ENCODE results near the gene SLC1A2. TPM values are rescaled to one million over a fixed set of nuclear protein-coding genes. Genes with fewer than 3 reads are reported as not detected.

SLC1A2 gene
- total RNA-seq, 1 experiment from 2014 or later, result 0.50 TPM

GRCh38 chr11:35362521-35362980 is 56.8 kb downstream of the SLC1A2 start (continued):
- TF ChIP-seq, protein P1, sequence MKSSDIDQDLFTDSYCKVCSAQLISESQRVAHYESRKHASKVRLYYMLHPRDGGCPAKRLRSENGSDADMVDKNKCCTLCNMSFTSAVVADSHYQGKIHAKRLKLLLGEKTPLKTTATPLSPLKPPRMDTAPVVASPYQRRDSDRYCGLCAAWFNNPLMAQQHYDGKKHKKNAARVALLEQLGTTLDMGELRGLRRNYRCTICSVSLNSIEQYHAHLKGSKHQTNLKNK (CRISPR knock-in tag; IDR thresholded peaks at IDR 0.05), result no peak

DNA sequence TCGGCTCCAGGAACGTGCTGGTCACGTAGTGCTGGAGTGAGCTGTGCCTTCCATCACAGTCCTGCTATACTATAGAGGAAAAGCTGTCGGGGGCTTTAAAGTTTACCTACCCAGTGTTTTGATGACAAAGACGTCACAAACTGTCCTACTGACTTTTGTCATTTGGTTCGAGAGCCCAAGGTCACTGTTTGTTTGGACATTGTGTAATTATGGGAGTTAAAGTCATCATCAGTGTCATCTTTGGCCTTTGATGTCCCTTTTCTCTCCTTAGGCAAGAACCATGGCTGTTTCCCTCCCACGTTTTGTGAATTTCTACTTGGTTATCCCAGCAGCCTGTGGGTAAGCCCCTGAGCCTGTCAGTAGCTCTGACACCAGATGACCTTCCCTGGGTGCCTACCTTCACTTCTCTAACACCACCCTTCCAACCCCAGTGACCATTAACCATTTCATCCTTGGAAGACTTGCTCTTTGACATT is 59.3 kb downstream of the SLC1A2 start:
- 0 out of 2 replicates have a peak, but pooled peaks cover 7% of the 10 kb centered on the region for H3K4me1 Mint-ChIP-seq
- POLR2A ChIA-PET, result no interaction called here
- H3K9me3 Mint-ChIP-seq, result no peaks in the 10 kb centered on the region
- H3K27me3 Mint-ChIP-seq (ENCODE audit: low read depth), result peaks cover 9% of the 10 kb centered on the region
- no peak for TF ChIP-seq USF1 (CRISPR knock-in tag; IDR thresholded peaks at IDR 0.05)
- TF ChIP-seq MXD4 (CRISPR knock-in tag; IDR thresholded peaks at IDR 0.05; ENCODE audit: borderline replicate concordance), result no peak
- no peak for TF ChIP-seq HMGXB4 (CRISPR knock-in tag; IDR thresholded peaks at IDR 0.05)
- TF ChIP-seq NR1H2 (CRISPR knock-in tag; IDR thresholded peaks at IDR 0.05), result no peak
- peak; percentile 91 for TF ChIP-seq GABPB1 (CRISPR knock-in tag; IDR thresholded peaks at IDR 0.05)
- TF ChIP-seq JUN (CRISPR knock-in tag; IDR thresholded peaks at IDR 0.05), result no peak
- TF ChIP-seq E2F4 (CRISPR knock-in tag; IDR thresholded peaks at IDR 0.05; ENCODE audit: borderline replicate concordance, low read depth), result no peak
- ATAC-seq, result no peak
- no peaks in the 10 kb centered on the region for H3K36me3 Mint-ChIP-seq
- CTCF ChIA-PET, result no interaction called here
- no peak overlapping the region for H3K4me3 Mint-ChIP-seq
- DNase-seq (ENCODE audit: low spot score), result no peak
- H3K27ac Mint-ChIP-seq, result no peak overlapping the region

DNA sequence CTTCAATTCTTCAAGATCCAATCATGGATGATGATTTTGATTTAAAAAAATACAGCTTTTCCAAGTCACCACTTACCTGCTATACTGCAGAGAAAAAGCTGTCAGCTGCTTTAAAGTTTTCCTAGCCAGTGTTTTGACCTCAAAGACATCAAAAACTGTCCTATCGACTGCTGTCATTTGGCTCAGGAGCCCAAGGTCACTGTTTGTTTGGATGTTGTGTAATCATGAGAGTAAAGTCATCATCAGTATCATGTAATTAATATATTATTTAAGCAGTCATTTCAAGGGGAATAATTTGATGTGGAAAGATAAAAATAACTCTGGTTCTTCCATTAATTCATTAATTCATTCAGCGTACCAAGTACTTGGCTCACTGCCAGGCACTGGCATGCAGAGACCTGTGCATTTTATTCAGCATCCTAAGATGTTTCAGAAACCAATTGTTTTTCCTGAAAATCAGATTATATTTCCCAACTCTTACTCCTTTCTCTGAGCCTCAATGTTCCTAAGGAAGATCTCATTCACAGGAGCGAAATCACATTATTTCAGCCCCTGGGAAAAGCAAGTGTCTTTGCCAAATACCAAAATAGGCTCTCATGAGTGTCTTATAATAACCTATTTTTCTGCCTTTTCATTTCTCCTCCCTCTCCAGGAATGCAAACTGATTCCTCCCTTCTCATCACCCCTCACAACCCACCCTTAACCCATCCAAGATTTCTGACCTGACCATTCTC is 59.9 kb downstream of the SLC1A2 start:
- Mint-ChIP-seq H3K4me1 (0 out of 2 replicates have a peak, but pooled peaks cover 7% of the 10 kb centered on the region), H3K27ac (no peak overlapping the region), H3K9me3 (no peaks in the 10 kb centered on the region), H3K27me3 (ENCODE audit: low read depth) (peaks cover 9% of the 10 kb centered on the region), H3K4me3 (no peak overlapping the region), H3K36me3 (no peaks in the 10 kb centered on the region)
- ChIA-PET POLR2A (no interaction called here), CTCF (no interaction called here)
- TF ChIP-seq PRRX2 (CRISPR knock-in tag; IDR thresholded peaks at IDR 0.05), result no peak
- 0 out of 2 replicates have a peak, but pooled peaks have one; percentile 50 for TF ChIP-seq GABPB1 (CRISPR knock-in tag; IDR thresholded peaks at IDR 0.05)
- no peak for DNase-seq (ENCODE audit: low spot score)
- ATAC-seq, result no peak

DNA sequence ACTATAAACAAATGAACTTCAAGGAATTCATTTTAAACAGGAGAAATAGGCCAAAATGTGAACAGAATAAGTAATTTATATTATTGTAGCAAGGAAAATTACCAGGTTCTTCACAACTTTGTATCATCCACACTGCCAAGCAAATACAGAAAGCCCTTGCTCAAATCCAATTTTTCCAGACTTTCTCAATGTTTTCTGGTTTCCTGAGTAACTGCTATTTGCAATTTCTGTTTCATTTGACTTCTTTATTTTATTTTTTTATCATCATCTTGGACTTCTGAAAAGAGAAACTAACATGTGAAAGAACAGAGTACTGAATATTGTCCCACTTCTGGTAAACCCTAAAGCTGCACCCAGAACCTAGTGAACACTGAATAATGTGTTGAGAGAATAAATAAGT is 61.0 kb downstream of the SLC1A2 start:
- Mint-ChIP-seq H3K9me3 (no peaks in the 10 kb centered on the region), H3K4me1 (0 out of 2 replicates have a peak, but pooled peaks cover under 1% of the 10 kb centered on the region), H3K36me3 (no peaks in the 10 kb centered on the region), H3K27ac (no peak overlapping the region), H3K4me3 (no peak overlapping the region), H3K27me3 (ENCODE audit: low read depth) (peaks cover 9% of the 10 kb centered on the region)
- ATAC-seq (no peak), DNase-seq (ENCODE audit: low spot score) (no peak)
- TF ChIP-seq HMGXB4 (CRISPR knock-in tag; IDR thresholded peaks at IDR 0.05) (no peak), NR3C1 (CRISPR knock-in tag; conservative IDR thresholded peaks at IDR 0.05; ENCODE audit: low read depth) (no peak), ATF1 (CRISPR knock-in tag; IDR thresholded peaks at IDR 0.05) (no peak), SMAD4 (CRISPR knock-in tag; IDR thresholded peaks at IDR 0.05) (no peak), TEAD4 (CRISPR knock-in tag; IDR thresholded peaks at IDR 0.05) (no peak)
- TF ChIP-seq, protein P2, sequence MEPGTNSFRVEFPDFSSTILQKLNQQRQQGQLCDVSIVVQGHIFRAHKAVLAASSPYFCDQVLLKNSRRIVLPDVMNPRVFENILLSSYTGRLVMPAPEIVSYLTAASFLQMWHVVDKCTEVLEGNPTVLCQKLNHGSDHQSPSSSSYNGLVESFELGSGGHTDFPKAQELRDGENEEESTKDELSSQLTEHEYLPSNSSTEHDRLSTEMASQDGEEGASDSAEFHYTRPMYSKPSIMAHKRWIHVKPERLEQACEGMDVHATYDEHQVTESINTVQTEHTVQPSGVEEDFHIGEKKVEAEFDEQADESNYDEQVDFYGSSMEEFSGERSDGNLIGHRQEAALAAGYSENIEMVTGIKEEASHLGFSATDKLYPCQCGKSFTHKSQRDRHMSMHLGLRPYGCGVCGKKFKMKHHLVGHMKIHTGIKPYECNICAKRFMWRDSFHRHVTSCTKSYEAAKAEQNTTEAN (CRISPR knock-in tag; IDR thresholded peaks at IDR 0.05), result no peak
- POLR2A ChIA-PET, result no interaction called here
- CTCF ChIA-PET, result no interaction called here
